HG02642 (cell line): Measurements from ENCODE around the gene ANKRD45.
"Not testable (repeated sequence)": the region's sequence is repeated elsewhere in the genome, so short reads cannot be mapped to it uniquely, and the experiment has no call there.

ENCODE experiments used
- ATAC-seq: cut with Tn5 transposase; IDR thresholded peaks from one replicate; pipeline ENCODE4 v1.9.1; 2021; ENCODE audit warnings: mild to moderate bottlenecking; ENCODE audit not compliant: unreplicated experiment, poor library complexity

Gene ANKRD45, protein sequence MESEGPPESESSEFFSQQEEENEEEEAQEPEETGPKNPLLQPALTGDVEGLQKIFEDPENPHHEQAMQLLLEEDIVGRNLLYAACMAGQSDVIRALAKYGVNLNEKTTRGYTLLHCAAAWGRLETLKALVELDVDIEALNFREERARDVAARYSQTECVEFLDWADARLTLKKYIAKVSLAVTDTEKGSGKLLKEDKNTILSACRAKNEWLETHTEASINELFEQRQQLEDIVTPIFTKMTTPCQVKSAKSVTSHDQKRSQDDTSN

DNA sequence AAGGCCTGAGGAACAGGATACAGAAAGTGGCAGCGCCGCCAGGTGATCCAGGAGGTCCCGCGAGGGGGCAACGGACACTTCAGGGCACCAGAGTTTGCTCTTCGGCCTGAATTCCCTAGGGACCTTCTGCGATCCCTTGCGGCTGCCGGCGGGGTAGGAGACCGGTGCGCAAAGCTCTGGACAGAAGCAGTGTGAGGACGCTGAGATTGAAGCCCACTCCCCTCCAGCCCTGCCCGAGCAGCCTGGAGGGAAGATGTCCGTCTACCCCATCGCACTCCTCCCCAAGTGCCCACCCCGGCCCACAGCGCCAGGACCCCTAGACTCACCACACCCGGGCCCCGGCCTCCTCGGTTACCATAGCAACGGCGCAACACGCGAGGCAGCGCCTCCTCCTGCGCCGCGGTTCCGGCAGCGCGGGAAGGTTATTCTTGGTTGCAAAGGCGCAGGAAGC is at the start of gene ANKRD45:
ANKRD45 (minus strand) TSS at position 361 of the 451 bp plus-strand sequence. CDS start 10,433 bp downstream, outside the sequence.
- no peak for ATAC-seq

DNA sequence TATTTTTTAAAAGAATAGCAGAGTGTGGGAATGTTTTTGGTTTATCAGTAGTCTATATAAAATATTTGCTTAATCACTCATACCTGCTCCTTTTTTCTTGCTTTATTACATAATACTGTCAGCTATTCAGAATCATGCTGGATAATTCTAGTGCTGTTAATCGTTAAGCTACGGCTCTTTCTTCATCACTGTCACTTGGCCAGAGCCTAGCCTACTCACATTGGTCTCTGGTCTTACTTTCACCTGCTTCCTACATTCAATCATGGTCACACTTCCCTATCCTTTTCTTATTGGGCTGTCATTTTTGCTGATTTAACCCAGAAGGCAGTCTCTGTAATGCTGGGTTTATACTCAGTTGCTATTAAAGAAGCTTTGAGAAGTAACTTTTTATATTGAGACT is 47.6 kb upstream of the ANKRD45 start:
- no peak for ATAC-seq

DNA sequence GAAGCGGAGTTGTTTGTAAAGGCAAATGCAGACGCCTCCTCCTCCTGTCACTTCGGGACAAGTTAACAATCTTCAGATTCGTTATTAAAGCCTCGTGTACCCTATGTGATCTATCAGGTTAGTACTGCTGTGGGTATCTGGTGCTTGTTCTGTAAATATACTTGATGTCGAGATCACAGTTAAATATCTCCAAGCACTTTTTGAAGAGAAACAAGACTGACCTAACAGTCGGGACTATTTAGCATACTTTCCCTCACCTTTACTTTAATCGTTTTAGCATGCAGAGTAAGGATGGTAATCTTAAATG is 45.8 kb upstream of the ANKRD45 start:
- no peak for ATAC-seq

DNA sequence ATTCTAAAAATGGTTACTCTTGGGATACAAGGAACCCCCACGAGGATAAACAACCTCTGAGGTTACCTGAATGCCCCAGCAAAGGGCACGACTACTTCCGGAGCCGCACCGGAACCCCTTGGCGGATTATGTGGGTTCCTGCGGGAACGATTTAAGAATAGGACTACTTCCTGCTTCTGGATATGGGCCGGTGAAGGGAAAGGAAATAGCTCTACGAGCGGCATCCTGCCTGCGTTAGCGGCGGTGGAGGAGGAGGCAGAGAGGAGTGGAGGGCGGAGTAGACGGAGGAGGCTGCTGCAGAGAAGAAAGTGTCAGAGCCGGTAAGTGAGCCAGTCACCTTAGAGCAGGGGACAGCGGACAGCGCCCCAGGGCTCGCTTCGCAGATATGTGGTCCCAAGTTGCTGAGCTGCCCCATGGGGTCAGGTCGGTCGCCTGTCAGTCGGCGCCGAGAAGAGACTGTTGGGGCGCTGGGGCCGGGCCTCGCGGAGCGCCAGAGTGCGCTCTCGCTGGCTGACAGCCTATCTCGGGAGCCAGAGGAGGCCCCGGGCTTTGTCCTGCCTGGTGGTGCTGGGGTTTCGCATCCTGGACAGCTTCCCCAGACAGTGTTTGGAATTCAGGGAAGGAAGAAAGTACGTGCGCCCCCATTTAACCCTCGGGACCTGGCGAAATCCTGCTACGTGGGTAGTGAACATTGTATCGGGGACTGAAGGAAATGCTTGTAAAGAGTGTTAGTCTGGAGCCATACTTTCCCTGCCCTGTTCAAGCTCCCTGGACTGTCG is 45.3 kb upstream of the ANKRD45 start, which contains the start of gene KLHL20:
KLHL20 (plus strand) TSS at position 223 of the 779 bp plus-strand sequence. CDS start 1,063 bp downstream, outside the sequence.
- peak; percentile 96 for ATAC-seq

DNA sequence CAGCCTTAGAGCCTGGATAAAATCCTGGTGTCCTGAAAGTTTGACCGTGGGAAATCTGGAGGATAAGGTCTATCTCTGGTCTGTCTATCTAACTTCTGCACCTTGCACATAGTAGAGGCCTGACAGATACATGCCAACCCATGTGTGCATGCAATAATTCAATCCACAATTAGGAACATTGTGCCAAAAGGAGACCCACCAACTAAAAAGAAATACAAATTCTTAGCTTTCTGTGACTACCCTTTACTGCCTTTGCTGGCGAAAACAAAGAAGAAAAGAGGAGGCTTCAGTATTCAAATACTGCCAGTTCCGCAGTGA is 44.7 kb upstream of the ANKRD45 start:
- ATAC-seq, result no peak

DNA sequence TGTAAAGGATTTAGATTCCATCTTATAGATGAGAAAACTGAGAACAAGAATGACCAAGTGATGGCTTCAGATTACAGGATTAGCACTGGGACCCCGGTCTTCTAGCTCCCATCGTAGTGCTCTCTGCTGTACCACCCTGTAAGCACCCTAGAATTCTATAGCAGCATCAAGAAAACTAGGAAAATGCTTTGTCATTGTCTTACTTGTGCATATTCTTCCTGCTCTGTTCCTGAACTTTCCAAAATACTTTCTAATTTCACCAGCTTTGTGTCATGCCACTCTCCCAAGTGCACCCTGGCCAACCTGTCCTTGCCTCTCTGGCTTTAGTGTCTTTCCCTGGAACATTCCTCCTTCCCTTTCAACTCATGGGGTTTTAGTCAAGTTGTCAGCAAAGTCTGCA is 39.1 kb upstream of the ANKRD45 start:
- no peak for ATAC-seq

DNA sequence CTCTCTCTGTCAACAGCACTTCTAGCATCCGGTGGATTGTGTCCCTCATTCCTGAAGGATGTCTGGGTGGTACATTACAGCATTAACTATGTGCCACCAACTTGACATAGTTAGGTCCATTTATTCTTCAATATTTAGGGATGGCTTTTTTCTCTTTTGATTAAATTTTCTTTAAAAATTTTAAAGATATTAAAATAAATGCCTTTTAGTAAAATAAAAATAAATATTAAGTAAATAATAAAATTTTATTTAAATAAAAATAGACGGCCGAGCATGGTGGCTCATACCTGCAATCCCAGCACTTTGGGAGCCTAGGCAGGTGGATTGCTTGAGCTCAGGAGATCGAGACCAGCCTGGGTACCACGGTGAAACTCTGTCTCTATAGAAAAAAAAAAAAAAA is 35.5 kb upstream of the ANKRD45 start:
- ATAC-seq, result no peak

DNA sequence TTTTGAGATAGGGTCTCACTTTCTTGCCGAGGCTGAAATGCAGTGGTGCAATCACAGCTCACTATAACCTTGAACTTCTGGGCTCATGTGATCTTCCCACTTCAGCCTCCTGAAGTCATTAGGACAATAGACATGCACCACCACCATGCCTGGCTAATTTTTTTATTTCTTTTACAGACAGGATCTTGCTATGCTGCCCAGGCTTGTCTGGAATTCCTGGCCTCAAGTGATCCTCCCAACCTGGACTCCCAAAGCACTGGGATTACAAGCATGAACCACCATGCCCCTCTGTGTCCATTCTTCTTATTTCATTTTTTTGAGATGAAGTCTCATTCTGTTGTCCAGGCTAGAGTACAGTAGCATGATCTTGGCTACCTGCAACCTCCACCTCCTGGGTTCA is 33.1 kb upstream of the ANKRD45 start:
- ATAC-seq, result no peak

DNA sequence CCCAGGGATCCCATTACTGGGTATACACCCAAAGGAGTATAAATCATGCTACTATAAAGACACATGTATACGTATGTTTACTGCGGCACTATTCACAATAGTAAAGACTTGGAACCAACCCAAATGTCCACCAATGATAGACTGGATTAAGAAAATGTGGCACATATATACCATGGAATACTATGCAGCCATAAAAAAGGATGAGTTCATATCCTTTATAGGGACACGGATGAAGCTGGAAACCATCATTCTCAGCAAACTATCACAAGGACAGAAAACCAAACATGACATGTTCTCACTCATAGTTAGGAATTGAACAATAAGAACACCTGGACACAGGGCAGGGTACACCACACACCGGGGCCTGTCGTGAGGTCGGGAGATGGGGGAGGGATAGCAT is 31.6 kb upstream of the ANKRD45 start:
- ATAC-seq, result not testable (repeated sequence)

DNA sequence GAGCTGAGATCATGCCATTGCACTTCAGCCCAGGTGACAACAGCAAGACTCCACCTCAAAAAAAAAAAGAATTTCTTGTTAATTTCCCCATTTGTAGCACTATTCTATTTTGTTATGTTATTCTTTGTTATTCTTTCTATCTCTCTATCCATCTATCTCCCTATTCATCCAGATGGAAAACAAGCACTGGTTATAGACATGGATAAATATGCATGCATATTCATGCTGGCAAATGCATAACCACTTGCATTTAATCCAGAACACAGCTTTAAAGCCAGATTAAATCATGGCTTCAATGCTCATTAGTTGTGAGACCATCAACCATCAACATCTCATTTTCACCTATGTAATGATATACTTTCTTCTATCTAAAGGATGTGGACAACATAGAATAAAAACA is 23.6 kb upstream of the ANKRD45 start:
- ATAC-seq, result no peak

DNA sequence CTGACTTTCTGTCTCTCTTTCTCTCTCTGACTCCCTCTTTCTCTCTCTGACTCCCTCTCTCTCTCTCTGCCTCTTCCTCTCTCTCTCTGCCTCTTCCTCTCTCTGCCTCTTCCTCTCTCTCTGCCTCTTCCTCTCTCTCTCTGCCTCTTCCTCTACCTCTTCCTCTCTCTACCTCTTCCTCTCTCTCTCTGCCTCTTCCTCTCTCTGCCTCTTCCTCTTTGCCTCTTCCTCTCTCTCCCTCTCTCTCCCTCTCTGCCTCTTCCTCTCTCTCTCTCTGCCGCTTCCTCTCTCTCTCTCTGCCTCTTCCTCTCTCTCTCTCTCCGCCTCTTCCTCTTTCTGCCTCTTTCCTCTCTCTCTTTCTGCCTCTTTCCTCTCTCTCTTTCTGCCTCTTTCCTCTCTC is 18.6 kb upstream of the ANKRD45 start:
- ATAC-seq, result no peak

DNA sequence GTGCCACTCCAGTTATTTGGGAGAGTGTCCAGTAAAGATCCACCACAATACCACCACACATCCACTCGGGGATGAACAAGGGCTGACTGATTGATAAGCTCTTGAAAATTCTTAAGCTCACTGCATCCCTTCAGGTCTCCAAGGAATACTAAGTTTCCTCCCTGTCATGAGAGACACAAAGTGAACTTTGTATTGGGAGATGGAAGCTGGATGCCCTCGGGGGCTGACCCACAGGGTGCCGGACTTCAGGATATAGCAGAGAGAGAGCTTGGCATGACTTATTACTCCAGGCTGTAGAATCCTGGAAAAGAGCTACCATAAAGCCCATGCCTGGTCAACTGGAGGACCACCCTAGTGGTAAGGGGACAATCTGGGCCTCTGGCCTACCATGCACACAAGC is 15.5 kb upstream of the ANKRD45 start:
- not testable (repeated sequence) for ATAC-seq

DNA sequence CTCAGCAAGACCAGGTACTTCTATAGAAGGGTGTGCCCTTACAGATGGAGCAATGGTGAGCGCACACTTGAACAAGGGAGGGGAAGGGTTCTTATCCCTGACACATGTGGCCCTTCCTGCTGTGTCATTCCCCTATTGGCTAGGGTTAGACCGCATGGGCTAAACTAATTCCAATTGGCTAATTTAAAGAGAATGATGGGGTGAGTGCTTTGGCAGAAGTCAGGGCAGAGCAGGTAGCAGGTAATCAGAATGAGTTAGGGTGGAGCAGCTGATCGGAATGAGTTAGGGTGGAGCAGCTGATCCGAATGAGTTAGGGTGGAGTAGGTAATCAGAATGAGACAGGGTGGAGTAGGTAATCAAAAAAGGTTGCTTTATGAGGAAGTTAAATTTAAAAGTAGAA is 14.2 kb upstream of the ANKRD45 start:
- ATAC-seq, result not testable (repeated sequence)

DNA sequence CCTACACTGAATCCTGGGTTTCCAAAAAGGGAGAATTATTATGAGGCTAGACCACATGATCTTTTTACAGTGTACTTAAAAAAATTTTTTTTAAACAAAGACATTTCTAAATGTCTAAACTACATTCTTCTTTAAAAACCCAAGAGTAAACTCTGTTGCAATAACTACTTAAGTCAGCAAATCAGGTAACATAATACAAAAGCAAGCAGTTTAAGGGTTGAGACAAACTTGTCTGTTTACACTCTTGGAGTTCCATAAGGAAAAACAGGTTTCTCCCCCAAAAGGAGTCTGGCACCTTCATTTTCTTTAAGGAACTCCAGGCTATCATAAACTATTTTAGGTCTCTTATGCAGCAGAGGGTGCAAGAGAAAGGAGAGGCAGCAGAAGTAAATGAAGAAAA is 12.5 kb upstream of the ANKRD45 start:
- ATAC-seq, result no peak

DNA sequence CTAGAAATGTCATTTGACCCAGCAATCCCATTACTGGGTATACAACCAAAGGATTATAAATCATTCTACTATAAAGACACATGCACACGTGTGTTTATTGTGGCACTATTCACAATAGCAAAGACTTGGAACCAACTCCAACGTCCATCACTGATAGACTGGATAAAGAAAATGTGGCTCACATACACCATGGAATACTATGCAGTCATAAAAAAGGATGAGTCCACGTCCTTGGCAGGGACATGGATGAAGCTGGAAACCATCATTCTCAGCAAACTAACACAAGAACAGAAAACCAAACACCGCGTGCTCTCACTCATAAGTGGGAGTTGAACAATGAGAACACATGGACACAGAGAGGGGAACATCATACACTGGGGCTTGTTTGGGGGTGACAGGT is 10.5 kb upstream of the ANKRD45 start:
- ATAC-seq, result not testable (repeated sequence)

DNA sequence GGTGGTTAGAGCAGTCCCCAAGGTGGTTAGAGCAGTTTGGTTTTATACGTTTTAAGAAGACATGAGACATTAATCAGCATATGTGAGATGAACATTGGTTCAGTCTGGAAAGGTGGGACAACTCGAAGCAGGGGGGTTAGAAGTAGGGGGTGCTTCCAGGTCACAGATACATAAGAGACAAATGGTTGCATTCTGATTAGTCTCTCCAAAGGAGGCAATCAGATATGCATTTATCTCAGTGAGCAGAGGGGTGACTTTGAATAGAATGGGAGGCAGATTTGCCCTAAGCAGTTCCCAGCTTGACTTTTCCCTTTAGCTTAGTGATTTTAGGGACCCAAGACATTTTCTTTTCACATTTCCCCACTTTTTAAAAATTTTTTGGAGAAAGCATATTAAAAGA is 4.8 kb upstream of the ANKRD45 start:
- not testable (repeated sequence) for ATAC-seq

DNA sequence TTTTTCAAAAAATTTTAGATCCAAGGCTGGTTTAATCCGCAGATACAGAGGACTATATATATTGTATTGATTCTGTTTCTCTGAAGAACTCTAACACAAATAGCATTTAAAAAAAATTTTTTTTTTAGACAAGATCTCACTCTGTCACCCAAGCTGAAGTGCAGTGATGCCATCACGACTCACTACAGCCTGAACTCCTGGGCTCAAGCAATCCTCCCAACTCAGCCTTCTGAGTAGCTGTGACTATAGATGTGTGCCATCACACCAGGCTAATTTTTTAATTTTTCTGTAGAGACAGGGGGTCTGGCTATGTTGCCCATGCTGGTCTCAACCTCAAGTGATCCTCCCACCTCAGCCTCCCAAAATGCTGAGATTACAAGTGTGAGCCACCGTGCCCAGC is 3.0 kb downstream of the ANKRD45 start:
- no peak for ATAC-seq

DNA sequence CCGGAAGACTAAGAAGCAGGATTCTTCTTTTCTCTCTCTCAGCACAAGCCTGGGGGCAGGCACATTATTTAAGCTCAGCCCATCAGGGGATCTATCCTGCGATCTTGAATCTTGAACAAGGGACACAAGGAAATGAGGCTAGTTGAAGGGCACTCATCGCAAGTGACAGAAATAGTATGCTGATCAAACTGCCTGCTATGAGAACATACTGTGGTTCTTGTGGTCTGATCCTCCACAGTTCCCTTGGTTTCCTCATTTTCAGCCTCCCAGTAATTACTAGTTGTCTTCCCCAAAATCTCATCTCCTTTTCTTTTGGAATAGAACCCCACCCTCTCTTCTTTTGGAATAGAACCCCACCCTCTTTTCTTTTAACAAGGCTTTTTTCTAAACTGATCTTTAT is 6.5 kb downstream of the ANKRD45 start:
- ATAC-seq, result no peak

DNA sequence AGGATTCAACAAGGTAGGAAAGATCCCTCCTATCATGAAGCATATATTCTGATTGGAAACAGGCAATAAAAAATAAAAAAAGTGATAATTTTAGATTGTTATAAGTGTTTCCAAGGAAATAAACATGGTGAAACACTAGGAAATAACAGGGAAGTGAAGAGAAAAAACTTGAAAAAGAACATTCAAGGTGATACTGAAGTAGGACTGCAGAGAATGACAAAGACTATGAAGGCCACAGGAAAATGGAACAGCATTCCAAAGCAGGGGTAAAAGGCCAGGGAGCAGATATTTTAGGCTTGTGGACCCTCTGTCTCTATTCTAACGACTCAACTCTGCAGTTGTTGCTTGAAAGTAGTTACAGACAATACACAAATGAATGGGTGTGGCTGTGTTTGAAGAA is 7.9 kb downstream of the ANKRD45 start:
- no peak for ATAC-seq

DNA sequence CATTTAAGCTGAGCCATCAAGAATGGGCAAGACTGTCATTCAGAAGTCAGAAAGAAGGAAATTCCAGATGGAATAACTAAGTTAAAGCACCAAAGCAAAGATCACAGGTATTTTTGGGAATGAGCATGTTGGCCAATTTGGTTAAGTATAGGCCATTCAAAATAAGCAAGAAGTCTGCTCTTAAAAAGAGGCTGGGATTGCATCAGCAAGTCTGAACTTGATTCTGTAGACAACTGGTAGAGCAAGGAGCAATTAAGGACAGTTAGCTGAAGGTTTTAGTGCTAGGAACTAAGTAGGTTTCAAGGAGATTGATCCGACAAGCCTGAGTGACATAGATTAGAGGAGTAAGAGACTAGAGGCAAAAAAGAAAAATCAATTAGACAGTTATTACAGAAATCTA is 8.4 kb downstream of the ANKRD45 start:
- no peak for ATAC-seq

DNA sequence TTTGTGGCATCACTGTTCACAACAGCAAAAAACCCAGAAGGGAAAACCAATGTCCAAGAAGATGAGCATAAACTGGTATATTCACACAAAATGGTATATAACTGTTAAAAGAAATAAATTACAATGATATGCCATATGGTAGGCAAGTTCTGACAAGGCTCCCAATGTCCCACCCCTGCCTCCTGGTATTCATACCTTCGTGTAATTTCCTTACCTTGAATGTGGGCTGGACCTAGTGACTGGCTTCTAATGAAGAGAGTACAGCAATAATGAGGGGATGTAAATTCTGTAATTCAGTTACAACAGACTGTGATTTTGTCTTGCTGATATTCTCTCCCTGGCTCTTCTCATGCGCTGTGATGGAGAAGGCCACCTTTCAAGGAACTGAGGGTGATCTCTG is 9.3 kb downstream of the ANKRD45 start:
- no peak for ATAC-seq
